Prostate gland (tissue), 2 donors: ENCODE measurements around the gene OCLN. TPM values are rescaled to one million over a fixed set of nuclear protein-coding genes. Genes with fewer than 3 reads are reported as not detected.

Experiments used
- DNase-seq: peaks from one replicate; pipeline ENCODE4 v3.0.0-alpha.2; 2019; ENCODE audit warnings: low spot score
- H3K27ac ChIP-seq, 2 donors: fragments of 200-600 bp; sonication (generic); 2 replicates each; pipeline ENCODE4 v1.5.1; 2017 to 2019
- H3K27me3 ChIP-seq: fragments of 200-600 bp; sonication (generic); replicated peaks from 2 replicates; pipeline ENCODE4 v1.5.1; 2019; ENCODE audit not compliant: insufficient read depth
- H3K36me3 ChIP-seq, 2 donors: fragments of 200-600 bp; sonication (generic); 1 replicate in 1 of 2; 2 replicates in 1 of 2; pipeline versions ENCODE4 v1.5.1 to v1.8.1; 2017 to 2019
- H3K4me1 ChIP-seq: fragments of 200-600 bp; sonication (generic); replicated peaks from 2 replicates; pipeline ENCODE4 v1.5.1; 2019
- H3K4me3 ChIP-seq, 2 donors: fragments of 200-600 bp; sonication (generic); 2 replicates each; pipeline ENCODE4 v1.5.1; 2017 to 2019
- H3K9me3 ChIP-seq: fragments of 200-600 bp; sonication (generic); 2 replicates; pipeline ENCODE4 v1.5.1; 2017
- POLR2A ChIP-seq: fragments of 450-650 bp; IDR thresholded peaks from one replicate; pipeline ENCODE4 v1.6.1; 2016; ENCODE audit warnings: antibody characterized with exemption, mild to moderate bottlenecking
- POLR2AphosphoS5 ChIP-seq: sonication (generic); formaldehyde crosslinking; IDR thresholded peaks from one replicate; pipeline ENCODE4 v1.6.1; 2017; ENCODE audit warnings: antibody characterized with exemption
- WGBS: methylation state at CpG from one replicate; pipeline ENCODE4 v1.1.5; 2018; 5-methylcytosine and 5-hydroxymethylcytosine counted together
- intact Hi-C: fragments of 100-400 bp; cut with DNase I; formaldehyde crosslinking; loops from one replicate; pipeline ENCODE4 v1.14.2; 2022
- total RNA-seq, 2 donors: library from RNA; depleted of rRNA; stranded (reverse); fragments of >200 nt; gene quantifications; one replicate each; pipeline ENCODE4 v1.1.0, GENCODE V29; 2016
- TF ChIP-seq, protein P1 (sequence below), 4 experiments: fragments of 200-600 bp in 2 of 4; fragments of 450-650 bp in 2 of 4; sonication (generic) in 2 of 4; IDR thresholded peaks; 1 replicate in 3 of 4; 2 replicates in 1 of 4; pipeline ENCODE4 v1.5.1; 2016 to 2019; ENCODE audit warnings: antibody characterized with exemption in 4 of 4, mild to moderate bottlenecking in 2 of 4, moderate library complexity in 2 of 4

Gene OCLN
- total RNA-seq, 2 donors from 2014 or later, result 20.2 to 26.8 TPM

DNA sequence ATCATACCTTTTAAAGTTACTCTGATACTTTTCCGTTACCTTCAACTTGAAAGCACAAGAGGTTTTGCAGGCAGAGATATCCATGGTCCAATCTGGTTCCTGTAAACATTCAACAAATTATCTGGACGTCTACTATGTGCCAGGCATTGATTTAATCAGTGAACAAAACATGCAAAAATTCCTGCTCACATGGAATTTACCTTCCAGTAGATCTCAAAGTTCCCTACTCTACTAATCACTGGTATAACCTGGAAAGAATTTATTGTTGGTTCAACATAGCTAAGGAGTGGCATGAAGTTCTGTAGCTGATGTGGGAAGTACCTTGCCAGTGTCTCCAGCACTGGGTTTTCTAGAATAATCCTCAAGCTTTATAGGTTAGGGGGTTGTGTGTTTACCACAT is 9.8 kb downstream of the OCLN start:
- no peak overlapping the region for H3K4me3 ChIP-seq
- DNase-seq, result no peak
- no peaks in the 10 kb centered on the region for H3K27me3 ChIP-seq
- no peaks in the 10 kb centered on the region for H3K4me1 ChIP-seq
- intact Hi-C loops, result no loop called here
- no peak overlapping the region for H3K27ac ChIP-seq
- H3K36me3 ChIP-seq, result no peaks in the 10 kb centered on the region
- WGBS, result 35% methylated on average over 2 of the region's 2 CpGs
- TF ChIP-seq, protein P1, sequence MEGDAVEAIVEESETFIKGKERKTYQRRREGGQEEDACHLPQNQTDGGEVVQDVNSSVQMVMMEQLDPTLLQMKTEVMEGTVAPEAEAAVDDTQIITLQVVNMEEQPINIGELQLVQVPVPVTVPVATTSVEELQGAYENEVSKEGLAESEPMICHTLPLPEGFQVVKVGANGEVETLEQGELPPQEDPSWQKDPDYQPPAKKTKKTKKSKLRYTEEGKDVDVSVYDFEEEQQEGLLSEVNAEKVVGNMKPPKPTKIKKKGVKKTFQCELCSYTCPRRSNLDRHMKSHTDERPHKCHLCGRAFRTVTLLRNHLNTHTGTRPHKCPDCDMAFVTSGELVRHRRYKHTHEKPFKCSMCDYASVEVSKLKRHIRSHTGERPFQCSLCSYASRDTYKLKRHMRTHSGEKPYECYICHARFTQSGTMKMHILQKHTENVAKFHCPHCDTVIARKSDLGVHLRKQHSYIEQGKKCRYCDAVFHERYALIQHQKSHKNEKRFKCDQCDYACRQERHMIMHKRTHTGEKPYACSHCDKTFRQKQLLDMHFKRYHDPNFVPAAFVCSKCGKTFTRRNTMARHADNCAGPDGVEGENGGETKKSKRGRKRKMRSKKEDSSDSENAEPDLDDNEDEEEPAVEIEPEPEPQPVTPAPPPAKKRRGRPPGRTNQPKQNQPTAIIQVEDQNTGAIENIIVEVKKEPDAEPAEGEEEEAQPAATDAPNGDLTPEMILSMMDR (IDR thresholded peaks at IDR 0.05), result no peak
- H3K9me3 ChIP-seq, result no peaks in the 10 kb centered on the region

DNA sequence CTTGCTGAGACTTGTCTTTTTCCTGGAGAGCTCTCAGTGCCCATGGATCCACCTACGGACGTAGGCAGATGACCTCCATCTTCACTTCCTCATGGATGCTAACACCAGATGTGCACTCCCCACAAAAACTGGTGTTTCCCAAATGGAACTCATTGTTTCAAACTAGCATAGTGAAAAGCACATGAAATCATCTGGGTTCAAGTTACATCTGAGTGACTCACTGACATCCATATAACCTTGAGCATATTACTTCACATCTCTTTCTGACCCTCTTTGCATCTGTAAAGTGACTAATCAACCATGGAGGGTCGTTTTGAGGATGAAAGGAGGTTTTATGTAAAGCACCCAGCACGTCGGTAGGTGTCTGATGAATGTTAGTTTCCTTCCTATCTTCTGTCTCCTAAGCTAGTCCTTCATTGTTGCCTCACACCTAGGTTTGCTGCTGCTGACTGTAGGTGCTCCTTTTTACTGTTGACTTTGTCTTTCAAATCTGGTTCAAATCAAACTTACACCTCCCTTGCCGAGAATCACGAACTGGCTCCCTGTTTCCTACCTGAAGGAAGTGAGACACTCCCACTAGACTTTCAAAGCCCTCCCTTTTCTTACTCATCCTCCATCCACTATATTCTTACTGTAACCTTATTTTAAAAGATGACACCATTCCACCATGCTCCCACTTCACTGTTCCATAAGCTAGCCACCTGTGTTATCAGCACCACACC is 10.3 kb downstream of the OCLN start:
- Histone ChIP-seq H3K9me3 (no peaks in the 10 kb centered on the region), H3K4me3 (no peak overlapping the region), H3K27me3 (no peaks in the 10 kb centered on the region), H3K36me3 (no peaks in the 10 kb centered on the region), H3K4me1 (no peaks in the 10 kb centered on the region), H3K27ac (no peak overlapping the region)
- DNase-seq, result no peak
- TF ChIP-seq POLR2AphosphoS5 (no peak), POLR2A (no peak)
- TF ChIP-seq, protein P1 (IDR thresholded peaks at IDR 0.05), result no peak
- intact Hi-C loops, result no loop called here
- 60% methylated on average over 7 of the region's 7 CpGs for WGBS

DNA sequence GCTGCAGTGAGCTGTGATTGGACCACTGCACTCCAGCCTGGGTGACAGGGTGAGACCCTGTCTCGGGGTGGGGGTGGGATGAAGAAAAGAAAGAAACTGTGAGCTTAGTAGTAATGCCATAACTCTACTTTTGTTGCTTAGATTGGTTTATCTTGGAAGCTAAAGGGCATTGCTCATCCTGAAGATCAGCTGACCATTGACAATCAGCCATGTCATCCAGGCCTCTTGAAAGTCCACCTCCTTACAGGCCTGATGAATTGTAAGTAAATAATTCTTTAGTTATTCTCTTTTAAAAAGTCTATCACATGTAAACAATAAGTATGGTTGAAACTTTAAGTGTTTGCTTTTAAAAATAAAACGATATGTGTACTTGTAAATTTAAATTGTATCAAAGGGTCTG is 11.4 kb downstream of the OCLN start:
- 78% methylated on average over 2 of the region's 2 CpGs for WGBS
- H3K27me3 ChIP-seq, result no peaks in the 10 kb centered on the region
- H3K27ac ChIP-seq, result no peak overlapping the region
- no peak overlapping the region for H3K4me3 ChIP-seq
- H3K36me3 ChIP-seq, result no peaks in the 10 kb centered on the region
- H3K9me3 ChIP-seq, result no peaks in the 10 kb centered on the region
- intact Hi-C loops, result no loop called here
- DNase-seq, result no peak
- H3K4me1 ChIP-seq, result no peaks in the 10 kb centered on the region
- TF ChIP-seq POLR2A (no peak), POLR2AphosphoS5 (no peak)
- TF ChIP-seq, protein P1 (IDR thresholded peaks at IDR 0.05), result no peak

DNA sequence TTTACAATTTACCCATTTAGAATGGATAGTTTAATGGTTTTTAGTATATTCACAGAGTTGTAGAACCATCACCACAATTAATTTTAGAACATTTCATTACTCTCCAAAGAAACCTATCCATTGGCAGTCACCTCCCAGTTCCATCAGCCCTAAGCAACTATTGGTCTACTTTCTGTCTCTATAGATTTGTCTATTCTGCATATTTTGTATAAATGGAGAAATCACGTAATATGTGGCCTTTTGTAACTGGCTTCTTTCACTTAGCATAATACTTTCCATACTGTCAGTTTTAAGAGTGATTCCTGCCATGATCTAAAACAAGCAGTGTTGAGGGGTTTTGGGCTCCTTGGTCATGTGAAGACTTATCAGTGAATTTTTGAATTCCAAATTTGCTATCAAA is 12.7 kb downstream of the OCLN start:
- Histone ChIP-seq H3K4me1 (no peaks in the 10 kb centered on the region), H3K27me3 (no peaks in the 10 kb centered on the region), H3K36me3 (no peaks in the 10 kb centered on the region), H3K9me3 (no peaks in the 10 kb centered on the region), H3K27ac (no peak overlapping the region), H3K4me3 (no peak overlapping the region)
- TF ChIP-seq POLR2AphosphoS5, result no peak
- TF ChIP-seq, protein P1 (IDR thresholded peaks at IDR 0.05), result no peak
- 98% methylated on average over 1 of the region's 1 CpG for WGBS
- no peak for DNase-seq
- intact Hi-C loops, result no loop called here

DNA sequence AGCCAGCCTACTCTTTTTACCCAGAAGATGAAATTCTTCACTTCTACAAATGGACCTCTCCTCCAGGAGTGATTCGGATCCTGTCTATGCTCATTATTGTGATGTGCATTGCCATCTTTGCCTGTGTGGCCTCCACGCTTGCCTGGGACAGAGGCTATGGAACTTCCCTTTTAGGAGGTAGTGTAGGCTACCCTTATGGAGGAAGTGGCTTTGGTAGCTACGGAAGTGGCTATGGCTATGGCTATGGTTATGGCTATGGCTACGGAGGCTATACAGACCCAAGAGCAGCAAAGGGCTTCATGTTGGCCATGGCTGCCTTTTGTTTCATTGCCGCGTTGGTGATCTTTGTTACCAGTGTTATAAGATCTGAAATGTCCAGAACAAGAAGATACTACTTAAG is 16.6 kb downstream of the OCLN start:
- no peaks in the 10 kb centered on the region for H3K27me3 ChIP-seq
- no peak overlapping the region for H3K4me3 ChIP-seq
- no peaks in the 10 kb centered on the region for H3K4me1 ChIP-seq
- intact Hi-C loops, result no loop called here
- DNase-seq, result no peak
- no peak overlapping the region for H3K27ac ChIP-seq
- WGBS, result 94% methylated on average over 6 of the region's 6 CpGs
- H3K36me3 ChIP-seq, result no peaks in the 10 kb centered on the region
- no peaks in the 10 kb centered on the region for H3K9me3 ChIP-seq
- TF ChIP-seq POLR2AphosphoS5 (no peak), POLR2A (no peak)
- TF ChIP-seq, protein P1 (IDR thresholded peaks at IDR 0.05), result no peak
